ENCODE results near the gene HMCES.
A peak's percentile ranks its signal among the peaks of the same experiment; 100 is the strongest.
"Not testable (repeated sequence)": the region's sequence is repeated elsewhere in the genome, so short reads cannot be mapped to it uniquely, and the experiment has no call there.

The HMCES gene

DNA sequence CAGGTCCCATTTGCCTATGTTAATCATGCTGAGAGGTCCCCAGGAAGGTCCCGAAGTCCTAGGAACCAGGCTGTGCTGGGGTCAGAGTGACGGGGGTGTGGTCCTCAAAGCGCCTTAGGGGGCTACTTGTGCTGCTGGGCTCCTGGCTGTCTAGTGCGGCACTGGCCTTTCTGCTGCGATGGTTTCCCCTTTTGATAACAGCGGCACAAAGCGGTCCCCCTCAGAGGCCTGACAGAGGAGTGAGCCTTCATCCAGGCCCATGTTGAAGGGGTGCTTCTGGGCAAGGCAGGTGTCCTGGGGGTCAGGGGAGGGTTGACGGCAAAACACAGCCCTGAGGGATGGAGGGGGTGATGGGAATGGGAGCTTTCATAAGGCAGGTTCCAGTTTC is 68.8 kb downstream of the HMCES start:
- TF ChIP-seq, protein P1, sequence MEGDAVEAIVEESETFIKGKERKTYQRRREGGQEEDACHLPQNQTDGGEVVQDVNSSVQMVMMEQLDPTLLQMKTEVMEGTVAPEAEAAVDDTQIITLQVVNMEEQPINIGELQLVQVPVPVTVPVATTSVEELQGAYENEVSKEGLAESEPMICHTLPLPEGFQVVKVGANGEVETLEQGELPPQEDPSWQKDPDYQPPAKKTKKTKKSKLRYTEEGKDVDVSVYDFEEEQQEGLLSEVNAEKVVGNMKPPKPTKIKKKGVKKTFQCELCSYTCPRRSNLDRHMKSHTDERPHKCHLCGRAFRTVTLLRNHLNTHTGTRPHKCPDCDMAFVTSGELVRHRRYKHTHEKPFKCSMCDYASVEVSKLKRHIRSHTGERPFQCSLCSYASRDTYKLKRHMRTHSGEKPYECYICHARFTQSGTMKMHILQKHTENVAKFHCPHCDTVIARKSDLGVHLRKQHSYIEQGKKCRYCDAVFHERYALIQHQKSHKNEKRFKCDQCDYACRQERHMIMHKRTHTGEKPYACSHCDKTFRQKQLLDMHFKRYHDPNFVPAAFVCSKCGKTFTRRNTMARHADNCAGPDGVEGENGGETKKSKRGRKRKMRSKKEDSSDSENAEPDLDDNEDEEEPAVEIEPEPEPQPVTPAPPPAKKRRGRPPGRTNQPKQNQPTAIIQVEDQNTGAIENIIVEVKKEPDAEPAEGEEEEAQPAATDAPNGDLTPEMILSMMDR (IDR thresholded peaks at IDR 0.05; ENCODE audit: insufficient read depth, low read depth, low read length, missing control alignments): no peak
- no peak overlapping the region for H3K4me3 ChIP-seq (ENCODE audit: low read length)
- no peak for DNase-seq (ENCODE audit: low read depth)

DNA sequence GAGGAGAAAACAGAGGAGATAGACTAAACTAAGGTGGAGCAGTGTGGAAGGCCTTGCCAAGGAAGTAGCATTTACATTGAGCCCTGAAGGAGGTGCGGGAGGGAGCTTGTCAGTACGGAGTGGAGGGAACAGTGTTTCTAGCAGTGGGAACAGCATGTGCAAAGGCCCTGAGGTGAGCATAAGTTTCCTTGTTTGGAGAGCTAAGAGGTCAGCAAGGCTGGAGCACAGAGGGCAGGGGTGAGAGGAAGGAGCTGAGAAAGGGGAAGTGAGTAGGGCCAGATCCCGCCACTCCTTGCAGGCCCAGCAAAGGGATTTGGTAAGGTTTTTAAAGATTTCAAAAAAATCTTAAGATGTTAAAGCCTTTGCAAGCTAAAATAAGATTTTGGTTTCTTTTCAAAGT is 70.1 kb downstream of the HMCES start:
- TF ChIP-seq, protein P1 (IDR thresholded peaks at IDR 0.05; ENCODE audit: insufficient read depth, low read depth, low read length, missing control alignments): no peak
- DNase-seq (ENCODE audit: low read depth): no peak
- H3K4me3 ChIP-seq (ENCODE audit: low read length): no peak overlapping the region

DNA sequence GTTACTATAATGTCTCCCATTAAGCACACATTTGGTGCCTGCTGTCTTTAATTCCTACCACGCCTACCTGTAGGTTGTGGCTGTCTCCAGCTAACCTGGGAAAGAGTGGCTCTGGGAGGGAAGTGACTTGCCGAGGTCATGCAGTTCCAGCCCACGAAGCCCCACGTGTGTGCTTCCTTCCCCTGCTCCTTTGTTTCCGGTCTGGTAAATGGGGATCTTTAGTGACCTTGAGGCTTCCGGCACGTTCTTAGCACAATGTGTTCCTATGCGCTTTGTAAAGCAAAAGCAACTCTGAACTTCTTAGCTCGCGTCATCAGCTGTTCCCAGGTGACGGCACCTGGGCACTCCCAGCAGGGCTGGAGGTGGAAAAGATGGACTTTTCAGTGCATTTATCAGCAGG is 70.5 kb downstream of the HMCES start:
- H3K4me3 ChIP-seq (ENCODE audit: low read length); DNase-seq (ENCODE audit: low read depth): not testable (repeated sequence)

DNA sequence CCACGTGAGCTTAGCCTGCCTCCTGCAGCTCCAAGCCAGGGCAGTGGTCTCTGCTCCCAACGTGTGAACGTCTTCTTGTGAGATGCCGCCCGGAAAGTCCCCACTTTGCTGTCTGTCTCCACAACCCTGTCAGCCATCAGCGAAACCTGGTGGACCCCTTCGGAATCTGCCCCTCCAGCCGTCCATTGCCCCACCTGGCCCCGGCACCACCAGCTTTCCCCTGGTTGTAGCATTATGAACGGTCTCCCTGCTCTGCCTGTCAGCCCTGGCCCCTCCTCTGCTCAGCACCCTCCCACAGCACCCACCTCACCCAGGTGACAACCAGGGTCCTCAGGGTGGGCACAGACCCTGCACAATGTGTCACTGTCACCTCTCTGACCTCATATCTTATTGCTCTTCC is 71.1 kb downstream of the HMCES start:
- DNase-seq (ENCODE audit: low read depth): no peak
- H3K4me3 ChIP-seq (ENCODE audit: low read length): no peak overlapping the region
- TF ChIP-seq, protein P1 (IDR thresholded peaks at IDR 0.05; ENCODE audit: insufficient read depth, low read depth, low read length, missing control alignments): no peak

DNA sequence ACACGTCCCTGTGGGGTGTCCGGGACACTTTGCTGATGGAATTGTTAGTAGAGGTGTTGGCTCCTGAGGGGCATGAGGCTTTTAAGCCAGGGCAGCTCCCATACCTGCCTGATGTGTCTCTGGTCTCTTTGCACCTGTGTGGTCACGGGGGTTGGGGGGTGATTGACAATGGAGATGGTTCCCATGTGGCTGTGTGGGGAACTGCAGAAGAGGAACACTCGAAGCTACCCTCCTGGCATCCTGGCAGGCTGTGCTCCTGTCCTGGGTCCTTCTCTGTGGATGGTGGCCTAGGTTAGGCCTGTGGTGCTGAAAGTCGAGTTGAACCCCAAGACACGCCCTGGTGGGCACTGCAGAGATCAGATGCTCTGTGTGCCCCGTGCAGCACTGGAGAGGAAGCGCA is 73.4 kb downstream of the HMCES start:
- H3K4me3 ChIP-seq (ENCODE audit: low read length): no peak overlapping the region
- DNase-seq (ENCODE audit: low read depth): no peak
- TF ChIP-seq, protein P1 (IDR thresholded peaks at IDR 0.05; ENCODE audit: insufficient read depth, low read depth, low read length, missing control alignments): peak; percentile 33

DNA sequence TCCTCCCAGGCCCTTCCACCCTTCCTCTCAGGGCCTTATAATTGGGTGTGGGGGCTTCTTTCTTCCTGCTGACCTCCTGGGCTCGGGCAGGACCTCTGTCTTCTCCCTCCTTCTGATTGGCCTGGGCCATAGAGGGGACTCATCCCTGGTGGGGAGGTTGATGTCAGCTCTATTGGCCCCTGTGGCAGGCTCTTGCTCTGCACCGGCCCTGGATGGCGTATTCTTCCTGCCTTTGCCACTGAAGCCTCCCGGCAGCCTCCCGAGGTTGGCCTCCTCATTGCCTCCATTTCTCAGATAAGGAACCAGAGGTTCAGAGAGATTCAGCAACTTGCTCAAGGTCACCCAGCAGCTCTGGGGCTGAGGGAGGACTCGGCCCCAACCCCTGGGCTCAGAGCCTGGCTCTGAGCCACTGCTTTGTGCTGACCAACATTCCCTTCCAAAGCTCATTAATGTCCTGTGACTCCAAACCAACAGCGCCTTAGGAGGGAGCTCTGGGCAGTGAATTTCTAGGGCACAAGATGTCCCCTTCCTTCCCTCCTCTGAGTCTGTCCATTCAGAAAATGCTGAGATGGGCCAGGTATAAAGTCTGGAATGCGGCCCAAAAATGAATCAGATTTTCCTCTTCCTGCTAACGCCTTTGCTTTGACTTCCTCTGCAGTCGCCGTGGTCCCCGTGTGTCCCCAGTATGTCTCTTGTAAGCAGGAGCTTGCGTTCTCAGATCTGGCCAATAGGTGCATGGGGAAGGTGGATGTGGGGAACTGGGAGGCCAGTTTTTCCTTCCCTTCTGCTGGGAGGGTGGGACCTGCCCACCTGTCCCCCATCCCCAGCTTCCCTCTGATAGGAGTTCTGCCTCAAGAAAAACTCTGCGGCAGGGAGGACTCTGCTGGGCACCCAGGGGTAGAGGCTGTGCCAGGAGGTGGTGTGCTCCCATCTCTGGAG is 74.2 kb downstream of the HMCES start:
- TF ChIP-seq, protein P1 (IDR thresholded peaks at IDR 0.05; ENCODE audit: insufficient read depth, low read depth, low read length, missing control alignments): no peak
- no peak overlapping the region for H3K4me3 ChIP-seq (ENCODE audit: low read length)
- no peak for DNase-seq (ENCODE audit: low read depth)

DNA sequence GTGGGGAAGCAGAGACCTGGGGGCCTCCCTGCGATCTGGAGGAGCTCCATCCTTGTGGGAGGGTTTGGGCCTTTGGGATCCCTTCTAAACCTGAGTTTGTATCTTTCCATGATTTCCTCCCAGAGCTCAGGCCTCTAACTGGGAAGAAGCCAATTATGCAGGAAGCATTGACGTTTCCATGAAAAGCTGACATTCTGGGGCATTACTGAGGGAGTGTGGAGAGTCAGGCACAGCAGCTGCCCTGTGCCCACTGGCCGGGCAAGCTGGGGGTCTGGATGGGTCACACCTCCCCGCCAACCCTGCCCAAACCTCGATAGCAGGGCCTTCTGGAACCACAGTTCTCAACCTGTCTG is 74.9 kb downstream of the HMCES start:
- no peak overlapping the region for H3K4me3 ChIP-seq (ENCODE audit: low read length)
- DNase-seq (ENCODE audit: low read depth): no peak
- TF ChIP-seq, protein P1 (IDR thresholded peaks at IDR 0.05; ENCODE audit: insufficient read depth, low read depth, low read length, missing control alignments): no peak
